Right atrium auricular region (tissue), 2 donors: Measurements from ENCODE around the gene ADTRP. TPM values are rescaled to one million over a fixed set of nuclear protein-coding genes. Genes with fewer than 3 reads are reported as not detected.

Experiments
- DNase-seq: peaks from one replicate; pipeline ENCODE4 v3.0.0-alpha.2; 2019; ENCODE audit warnings: low spot score
- H3K27ac ChIP-seq, 2 donors: fragments of 200-600 bp; sonication (generic); 1 replicate in 1 of 2; 2 replicates in 1 of 2; pipeline ENCODE4 v1.5.1; 2016 to 2019
- H3K27me3 ChIP-seq, 2 donors: fragments of 200-600 bp; sonication (generic); one replicate each; pipeline versions ENCODE4 v1.5.1 to v1.6.0; 2017 to 2019
- H3K36me3 ChIP-seq: fragments of 200-600 bp; sonication (generic); one replicate; pipeline ENCODE4 v1.5.1; 2016
- H3K4me1 ChIP-seq, 2 donors: fragments of 200-600 bp; sonication (generic); one replicate each; pipeline versions ENCODE4 v1.5.1 to v1.6.0; 2017 to 2019
- H3K4me3 ChIP-seq, 2 donors: fragments of 200-600 bp; sonication (generic); 1 replicate in 1 of 2; 2 replicates in 1 of 2; pipeline ENCODE4 v1.5.1; 2017 to 2019; ENCODE audit warnings: mild to moderate bottlenecking in 1 of 2, moderate library complexity in 1 of 2
- H3K9me3 ChIP-seq, 2 donors: fragments of 200-600 bp; sonication (generic); one replicate each; pipeline ENCODE4 v1.5.1; 2019
- CTCF ChIP-seq, 2 donors: fragments of 200-600 bp; sonication (generic); IDR thresholded peaks; one replicate each; pipeline ENCODE4 v1.5.1; 2019; ENCODE audit warnings: antibody characterized with exemption in 2 of 2
- total RNA-seq, 2 donors: library from RNA; depleted of rRNA; stranded (reverse); fragments of >200 nt; gene quantifications; one replicate each; pipeline ENCODE4 v1.1.0, GENCODE V29; 2016

The ADTRP gene
- total RNA-seq, 2 donors from 2014 or later: not detected

- Histone ChIP-seq H3K36me3 (no peaks in the 10 kb centered on the region), H3K27ac (no peak overlapping the region), H3K4me3 (no peak overlapping the region), H3K9me3 (no peaks in the 10 kb centered on the region), H3K4me1 (peaks cover 0 to 23% of the 10 kb centered on the region in 2 donors), H3K27me3 (no peaks in the 10 kb centered on the region)
- no peak for DNase-seq
- TF ChIP-seq CTCF (IDR thresholded peaks at IDR 0.05): no peak
These were observed 67.3 kb downstream of the ADTRP start for GRCh38 chr6:11711003-11711983.

GRCh38 chr6:11710311-11710761 is 68.3 kb downstream of the ADTRP start:
- no peak for DNase-seq
- Histone ChIP-seq H3K9me3 (no peaks in the 10 kb centered on the region), H3K4me1 (peaks cover 0 to 23% of the 10 kb centered on the region in 2 donors), H3K27me3 (no peaks in the 10 kb centered on the region), H3K36me3 (no peaks in the 10 kb centered on the region), H3K4me3 (no peak overlapping the region), H3K27ac (no peak overlapping the region)
- TF ChIP-seq CTCF (IDR thresholded peaks at IDR 0.05): no peak

- Histone ChIP-seq H3K4me1 (peaks cover 0 to 3% of the 10 kb centered on the region in 2 donors), H3K36me3 (no peaks in the 10 kb centered on the region), H3K4me3 (no peak overlapping the region), H3K27ac (no peak overlapping the region), H3K9me3 (no peaks in the 10 kb centered on the region), H3K27me3 (no peaks in the 10 kb centered on the region)
- no peak for DNase-seq
- TF ChIP-seq CTCF (IDR thresholded peaks at IDR 0.05): no peak
These were observed 72.4 kb downstream of the ADTRP start for GRCh38 chr6:11706171-11706570.

GRCh38 chr6:11705483-11705882 is 73.1 kb downstream of the ADTRP start:
- no peaks in the 10 kb centered on the region for H3K27me3 ChIP-seq
- no peak for DNase-seq
- H3K4me1 ChIP-seq: no peaks in the 10 kb centered on the region
- no peak for TF ChIP-seq CTCF (IDR thresholded peaks at IDR 0.05)
- H3K4me3 ChIP-seq: no peak overlapping the region
- no peaks in the 10 kb centered on the region for H3K36me3 ChIP-seq
- no peaks in the 10 kb centered on the region for H3K9me3 ChIP-seq
- H3K27ac ChIP-seq: no peak overlapping the region

- no peaks in the 10 kb centered on the region for H3K27me3 ChIP-seq
- no peak overlapping the region for H3K4me3 ChIP-seq
- DNase-seq: no peak
- no peaks in the 10 kb centered on the region for H3K9me3 ChIP-seq
- no peak for TF ChIP-seq CTCF (IDR thresholded peaks at IDR 0.05)
- H3K4me1 ChIP-seq: no peaks in the 10 kb centered on the region
- H3K27ac ChIP-seq: no peak overlapping the region
- H3K36me3 ChIP-seq: no peaks in the 10 kb centered on the region
These were observed 73.5 kb downstream of the ADTRP start for GRCh38 chr6:11705069-11705468.
